Upper lobe of left lung (tissue), 4 donors: ENCODE data around the gene TFF1.

Experiments used
- EP300 ChIP-seq, 4 donors: sonication (generic); formaldehyde crosslinking; IDR thresholded peaks; one replicate each; pipeline ENCODE4 v1.5.1; 2017; ENCODE audit warnings: antibody characterized with exemption in 4 of 4, control low read depth in 2 of 4
- POLR2A ChIP-seq, 4 donors: fragments of 450-650 bp; IDR thresholded peaks; one replicate each; pipeline ENCODE4 v1.5.1; 2016 to 2017; ENCODE audit warnings: antibody characterized with exemption in 4 of 4, mild to moderate bottlenecking in 2 of 4
- POLR2AphosphoS5 ChIP-seq, 2 donors: sonication (generic); formaldehyde crosslinking; IDR thresholded peaks; one replicate each; pipeline ENCODE4 v1.5.1; 2017; ENCODE audit warnings: antibody characterized with exemption in 2 of 2

- TF ChIP-seq POLR2AphosphoS5 (IDR thresholded peaks at IDR 0.05), result no peak
- no peak for TF ChIP-seq POLR2A (IDR thresholded peaks at IDR 0.05)
- no peak for TF ChIP-seq EP300 (IDR thresholded peaks at IDR 0.05)
These were observed 18.0 kb upstream of the TFF1 start for GRCh38 chr21:42384156-42384945.
